OCI-M1 (cell line): ENCODE data around the gene UCP3.
"Not testable (repeated sequence)": the region's sequence is repeated elsewhere in the genome, so short reads cannot be mapped to it uniquely, and the experiment has no call there.

Experiments used
- DNase-seq: peaks from one replicate; lab custom pipeline; 2025; lab: John Stamatoyannopoulos, UW

The UCP3 gene

GRCh38 chr11:74000307-74001133, 8.4 kb downstream of the UCP3 start:
- DNase-seq, result no peak

GRCh38 chr11:73999581-74000306, 9.1 kb downstream of the UCP3 start:
- DNase-seq, result no peak

GRCh38 chr11:73998846-73999575, 9.9 kb downstream of the UCP3 start:
- DNase-seq, result no peak

DNA sequence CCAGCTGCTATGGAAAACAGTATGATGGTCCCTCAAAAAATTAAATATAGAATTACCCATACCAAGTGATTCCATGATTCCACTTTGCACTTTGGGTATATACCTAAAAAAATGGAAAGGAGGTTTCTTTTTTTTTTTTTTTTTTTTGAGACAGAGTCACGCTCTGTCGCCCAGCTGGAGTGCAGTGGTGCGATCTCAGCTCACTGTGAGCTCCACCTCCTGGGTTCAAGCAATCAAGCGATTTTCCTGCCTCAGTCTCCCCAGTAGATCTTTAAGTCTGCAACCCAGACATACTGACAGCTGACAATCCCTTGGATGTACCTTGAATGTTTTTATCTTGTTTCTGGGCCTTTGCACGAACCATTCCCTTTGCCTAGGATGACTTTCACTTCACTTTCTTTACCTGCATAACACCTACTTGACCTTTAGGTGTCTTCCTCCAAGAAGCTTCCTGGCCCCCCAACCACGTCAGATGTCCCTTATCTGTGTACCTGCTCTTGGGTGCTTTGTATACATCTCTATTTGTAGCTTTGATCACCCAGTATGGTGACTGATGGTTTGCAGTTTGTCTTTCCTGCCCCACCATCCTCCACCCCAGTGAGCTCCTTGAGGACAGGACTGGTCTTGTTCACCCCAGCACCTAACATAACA, 11.6 kb downstream of the UCP3 start:
- no peak for DNase-seq

DNA sequence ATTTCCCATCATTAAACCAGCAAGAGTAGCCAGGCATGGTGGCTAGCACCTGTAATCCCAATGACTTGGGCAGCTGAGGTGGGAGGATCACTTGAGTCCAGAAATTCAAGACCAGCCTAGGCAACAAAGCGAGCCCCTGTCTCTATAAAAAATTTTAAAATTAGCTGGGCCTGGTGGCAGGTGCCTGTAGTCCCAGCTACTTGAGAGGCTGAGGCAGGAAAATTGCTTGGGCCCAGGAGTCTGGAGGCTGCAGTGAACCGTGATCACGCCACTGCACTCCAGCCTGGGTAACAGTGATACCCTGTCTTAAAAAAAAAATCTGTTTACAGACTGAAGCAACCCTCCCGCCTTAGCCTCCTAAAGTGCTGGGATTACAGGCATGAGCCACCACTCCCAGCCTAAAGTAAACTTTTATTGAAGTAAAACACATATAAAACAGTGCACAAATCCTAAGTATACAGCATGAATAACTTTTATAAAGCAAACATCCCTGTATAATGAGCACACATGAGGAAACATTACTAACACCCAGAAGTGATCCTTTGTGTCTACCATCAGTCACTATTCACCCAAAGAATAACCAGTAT, 12.6 kb downstream of the UCP3 start:
- DNase-seq, result no peak

DNA sequence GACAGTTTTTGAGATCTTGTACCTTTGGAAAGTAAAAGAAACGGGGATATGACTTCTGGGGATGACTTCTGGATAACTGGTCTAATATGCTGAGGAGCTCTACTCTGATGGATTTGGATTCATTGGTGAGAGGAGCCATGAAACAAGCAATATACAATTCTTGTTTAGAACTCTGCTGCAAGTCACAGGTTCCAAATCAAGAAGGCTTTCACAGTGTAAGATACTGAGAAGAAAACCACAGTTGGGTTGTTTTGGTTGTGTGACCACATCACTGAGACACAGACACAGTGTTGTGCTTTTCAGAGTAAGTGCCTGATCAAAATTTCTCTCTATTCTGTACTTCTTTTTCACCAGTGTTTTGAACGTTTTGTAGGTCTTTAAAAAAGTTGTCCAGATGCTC, 13.2 kb downstream of the UCP3 start:
- no peak for DNase-seq

DNA sequence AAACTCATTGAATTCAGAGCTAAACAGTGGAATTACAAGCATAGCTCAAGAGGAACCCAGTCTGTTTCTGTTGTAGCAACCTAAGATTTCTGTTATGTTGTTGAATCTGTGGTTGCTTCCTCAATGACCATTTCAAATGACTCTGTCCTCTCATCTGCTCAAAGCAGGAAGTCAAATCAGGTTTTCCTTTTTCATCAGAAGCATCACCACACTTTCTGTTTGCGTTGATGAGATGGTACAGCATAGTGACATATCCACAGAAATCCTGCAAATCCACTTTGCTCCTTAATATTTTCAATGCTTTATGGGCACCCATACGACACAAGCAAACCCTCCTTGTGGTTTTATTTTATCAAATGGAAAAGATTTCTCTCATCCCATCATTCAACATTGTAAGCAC, 13.6 kb downstream of the UCP3 start:
- DNase-seq, result peak; percentile 79

GRCh38 chr11:73991471-73992006, 17.3 kb downstream of the UCP3 start:
- DNase-seq, result no peak

- DNase-seq, result no peak
Observed at GRCh38 chr11:73990730-73991129, 18.2 kb downstream of the UCP3 start.

DNA sequence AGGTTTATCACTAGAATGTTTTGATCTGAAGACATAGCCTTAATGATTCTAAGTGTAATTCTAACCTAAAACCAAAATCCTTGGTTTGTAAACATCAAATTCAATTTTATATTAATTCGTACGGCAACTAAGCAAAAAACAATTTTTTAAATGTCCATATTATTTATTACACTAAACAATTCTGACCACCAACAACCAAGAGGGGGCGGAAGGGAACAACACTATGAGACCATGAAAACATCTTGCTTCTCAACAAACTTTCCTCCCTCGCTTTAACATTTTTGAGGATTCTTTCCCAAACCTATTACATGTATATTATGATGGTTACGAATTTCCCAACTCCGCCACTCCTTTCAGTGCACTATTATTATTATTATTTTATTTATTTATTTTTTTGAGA, 19.7 kb downstream of the UCP3 start:
- peak; percentile 91 for DNase-seq

- DNase-seq, result no peak
Observed at GRCh38 chr11:73988227-73988626, 20.7 kb downstream of the UCP3 start.

GRCh38 chr11:73985661-73986060, 23.2 kb downstream of the UCP3 start:
- not testable (repeated sequence) for DNase-seq

GRCh38 chr11:73983741-73984538, 24.9 kb downstream of the UCP3 start:
- DNase-seq, result peak; percentile 83

DNA sequence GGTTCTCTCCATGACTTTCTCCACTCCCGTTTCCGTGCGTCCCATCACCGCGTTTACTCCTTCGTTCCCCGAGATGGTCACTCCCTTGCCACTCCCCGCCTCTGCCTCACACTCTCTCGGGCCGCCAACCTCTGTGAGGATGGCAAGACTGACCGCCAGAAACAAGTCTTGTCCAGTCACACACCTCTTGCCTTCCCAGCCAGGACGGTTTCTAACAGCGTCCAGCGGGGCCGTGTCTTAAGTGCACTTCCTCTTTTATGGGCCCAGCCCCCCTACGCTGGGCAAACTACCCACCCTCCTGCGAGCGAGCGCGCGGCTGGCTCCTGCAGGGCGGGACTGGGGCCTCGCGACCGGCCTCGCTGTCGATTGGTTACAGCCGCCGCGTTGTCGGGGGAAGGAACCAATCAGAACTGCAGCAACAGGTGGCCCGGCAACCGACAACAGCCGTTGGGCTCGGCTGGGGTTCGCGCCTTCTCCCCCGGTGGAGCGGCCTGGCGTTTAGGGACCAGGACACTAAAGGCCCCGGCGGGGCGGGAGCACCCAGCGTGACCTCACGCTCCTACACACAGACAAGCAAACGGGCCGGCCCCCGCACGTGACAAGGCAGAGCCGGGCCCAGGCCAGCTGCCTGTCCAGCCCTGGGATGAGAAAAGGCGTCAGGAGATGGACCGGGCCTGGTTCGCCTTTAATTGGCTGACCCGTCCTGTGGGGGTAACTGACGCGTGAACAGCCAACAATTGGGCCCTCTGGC, 25.7 kb downstream of the UCP3 start:
- peak; percentile 100 for DNase-seq

DNA sequence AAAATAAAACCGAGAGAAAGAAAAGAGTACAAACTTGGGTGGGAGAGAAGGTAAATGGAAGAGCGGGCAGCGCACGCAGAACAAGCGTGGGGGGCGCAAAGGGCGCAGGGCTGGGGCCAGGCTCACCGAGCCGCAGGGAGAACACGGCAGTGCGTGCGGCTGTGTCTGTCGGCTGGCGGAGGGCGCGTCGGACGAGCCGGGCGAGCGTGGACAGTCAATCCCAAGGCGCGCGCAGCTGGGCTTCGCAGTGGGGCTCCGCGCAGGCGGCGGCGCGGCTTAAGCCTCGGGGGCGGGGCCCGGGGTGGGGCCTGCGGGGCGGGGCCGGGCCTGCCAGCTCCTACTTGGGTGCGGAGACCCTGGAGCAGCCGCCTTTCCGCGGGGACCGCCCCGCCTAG, 26.3 kb downstream of the UCP3 start, which contains the start of gene UCP2:
Gene UCP2 (minus strand): TSS at position 249 of the 395 bp plus-strand sequence. CDS start 4,465 bp downstream, outside the sequence.
- DNase-seq, result peak; percentile 100

DNA sequence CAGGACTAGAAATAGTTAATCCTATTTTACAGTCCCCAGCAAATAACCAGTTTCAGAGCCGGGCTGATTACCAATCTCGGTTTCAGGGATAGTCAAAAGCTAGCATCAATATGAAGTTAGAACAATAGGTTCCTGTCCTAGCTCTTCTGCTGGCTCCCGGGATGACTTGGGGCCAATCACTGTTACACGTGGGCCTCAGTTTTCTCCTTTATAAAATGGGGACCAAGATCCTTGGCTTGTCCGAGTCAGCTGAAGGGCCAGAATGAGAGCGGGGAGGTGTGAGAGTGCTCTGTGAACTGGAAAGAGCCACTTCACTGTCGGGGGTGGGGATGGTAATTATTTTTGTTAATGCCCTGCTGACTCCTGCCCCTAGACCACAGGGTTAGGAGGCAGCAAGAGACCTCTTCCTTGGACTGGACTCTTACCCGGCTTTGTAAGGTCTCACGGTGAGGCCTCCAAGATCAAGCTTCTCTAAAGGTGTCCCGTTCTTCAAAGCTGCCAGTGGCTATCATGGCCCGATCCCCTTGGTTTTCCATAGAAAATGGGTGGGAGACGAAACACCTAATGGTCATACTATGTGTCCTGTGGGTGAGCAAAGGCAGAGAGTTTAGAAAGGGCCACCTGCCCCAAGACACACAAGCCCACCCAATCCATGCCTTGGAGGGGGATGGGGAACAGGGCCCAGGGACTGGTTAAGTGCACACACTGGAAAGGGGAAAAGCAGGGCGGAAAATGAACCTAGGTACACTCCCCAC, 27.7 kb downstream of the UCP3 start:
- DNase-seq, result peak; percentile 76

DNA sequence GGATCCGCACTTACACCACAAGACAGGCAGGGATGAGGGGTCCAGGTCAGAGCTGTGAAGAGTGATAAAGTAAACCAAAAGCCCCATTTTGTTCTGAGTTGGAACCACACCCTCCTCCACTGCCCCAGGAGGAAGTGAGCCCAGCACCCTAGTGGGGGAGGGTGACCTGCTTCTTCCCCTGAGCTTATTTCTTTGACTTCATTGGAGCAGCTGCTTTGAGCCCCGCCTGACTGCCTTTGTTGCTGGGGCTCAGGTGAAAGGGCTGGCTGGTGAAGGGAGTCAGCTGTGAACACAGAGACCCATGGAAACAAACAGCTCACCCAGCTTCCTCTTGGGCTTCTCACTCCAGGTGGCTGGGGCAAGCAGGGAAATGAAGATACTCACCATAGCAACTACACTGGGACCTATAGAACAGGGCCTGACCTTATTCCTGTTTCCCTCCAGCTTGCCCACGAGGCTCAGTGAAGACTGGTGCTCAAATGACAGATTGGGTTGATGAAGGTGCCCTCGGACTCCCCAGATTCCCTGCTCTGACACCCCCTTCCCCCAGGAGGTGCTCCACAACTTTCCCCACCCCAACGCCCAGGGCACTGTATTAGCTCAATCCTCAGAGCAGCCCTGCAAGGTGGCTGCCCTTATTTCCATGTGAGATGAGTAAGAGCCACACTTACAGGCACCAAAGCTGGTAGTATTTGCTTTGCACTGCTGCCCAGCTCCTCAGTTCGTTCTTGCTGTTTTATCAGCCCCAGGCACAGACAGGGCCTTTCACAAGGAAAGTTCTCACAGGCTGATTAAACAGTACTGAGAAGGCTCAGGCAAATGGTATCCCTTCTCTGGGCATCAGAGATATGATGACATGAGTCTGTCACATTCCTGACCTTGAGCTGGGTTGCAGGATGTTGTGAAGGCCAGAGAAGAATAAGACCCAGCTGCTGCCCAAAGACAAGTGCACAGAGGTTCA, 28.6 kb downstream of the UCP3 start:
- DNase-seq, result peak; percentile 98

- no peak for DNase-seq
Observed at GRCh38 chr11:73978576-73979086, 30.3 kb downstream of the UCP3 start.
